ENCODE results near the gene PCDH1.

GRCh38 chr5:141850244-141850768 lies 27.9 kb downstream of the PCDH1 start:
- no peak for TF ChIP-seq ZNF274 (IDR thresholded peaks at IDR 0.05; ENCODE audit: low read depth, low read length)
- no peak for TF ChIP-seq YY1 (IDR thresholded peaks at IDR 0.05; ENCODE audit: insufficient read depth, insufficient read length)

All from NT2/D1 (cell line).